Measurements from ENCODE around the gene HIBCH.
"Not testable (repeated sequence)": the region's sequence is repeated elsewhere in the genome, so short reads cannot be mapped to it uniquely, and the experiment has no call there.

The HIBCH gene

GRCh38 chr2:190343089-190343535 lies 23.5 kb upstream of the HIBCH start:
- DNase-seq: peak in 1 of 58 donors; percentile 57

GRCh38 chr2:190342611-190343010 lies 23.0 kb upstream of the HIBCH start:
- DNase-seq: no peak

GRCh38 chr2:190340369-190340768 lies 20.7 kb upstream of the HIBCH start:
- peak in 3 of 58 donors; percentile 17 to 26 (median 21) for DNase-seq

GRCh38 chr2:190339394-190339793 lies 19.8 kb upstream of the HIBCH start:
- DNase-seq: no peak

- no peak for DNase-seq
Observed at GRCh38 chr2:190338453-190338852, 18.8 kb upstream of the HIBCH start.

- no peak for DNase-seq
Observed at GRCh38 chr2:190336420-190336819, 16.8 kb upstream of the HIBCH start.

GRCh38 chr2:190335584-190335983 lies 16.0 kb upstream of the HIBCH start:
- not testable (repeated sequence) for DNase-seq

GRCh38 chr2:190335225-190335559 lies 15.6 kb upstream of the HIBCH start:
- DNase-seq: no peak

GRCh38 chr2:190334479-190335224 lies 15.0 kb upstream of the HIBCH start:
- no peak for DNase-seq

- DNase-seq: no peak
Observed at GRCh38 chr2:190333928-190334327, 14.3 kb upstream of the HIBCH start.

GRCh38 chr2:190333395-190333794 lies 13.8 kb upstream of the HIBCH start:
- no peak for DNase-seq

GRCh38 chr2:190328573-190329147 lies 9.0 kb upstream of the HIBCH start:
- DNase-seq: no peak

GRCh38 chr2:190327867-190328572 lies 8.4 kb upstream of the HIBCH start:
- no peak for DNase-seq

- DNase-seq: no peak
Observed at GRCh38 chr2:190325588-190325987, 6.0 kb upstream of the HIBCH start.

GRCh38 chr2:190323406-190323805 lies 3.8 kb upstream of the HIBCH start:
- DNase-seq: no peak

- no peak for DNase-seq
Observed at GRCh38 chr2:190320696-190321095, 1.1 kb upstream of the HIBCH start.

- peak in 8 of 58 donors; percentile 30 to 71 (median 60) for DNase-seq
Observed at GRCh38 chr2:190318931-190319554, 583 bp downstream of the HIBCH start.

GRCh38 chr2:190318514-190318913 lies 1.1 kb downstream of the HIBCH start:
- DNase-seq: no peak

- DNase-seq: no peak
Observed at GRCh38 chr2:190315273-190315672, 4.4 kb downstream of the HIBCH start.

- no peak for DNase-seq
Observed at GRCh38 chr2:190313880-190314279, 5.7 kb downstream of the HIBCH start.

- not testable (repeated sequence) for DNase-seq
Observed at GRCh38 chr2:190312635-190313025, 7.0 kb downstream of the HIBCH start.
